IPS-20b (cell line): ENCODE data around the gene FRAS1.
"Not testable (repeated sequence)": the region's sequence is repeated elsewhere in the genome, so short reads cannot be mapped to it uniquely, and the experiment has no call there.

Source experiments
- H3K27ac ChIP-seq: one replicate; pipeline ENCODE4 v1.5.1; 2013; ENCODE audit warnings: low read length
- H3K27me3 ChIP-seq: 2 replicates; pipeline ENCODE4 v1.6.1; 2013; ENCODE audit warnings: mild to moderate bottlenecking, low read length, inconsistent platforms; ENCODE audit not compliant: insufficient read depth
- H3K36me3 ChIP-seq: 2 replicates; pipeline ENCODE4 v1.6.1; 2013; ENCODE audit warnings: low read depth, mild to moderate bottlenecking, inconsistent platforms, low read length, moderate library complexity; ENCODE audit not compliant: insufficient read depth
- H3K4me1 ChIP-seq: 2 replicates; pipeline ENCODE4 v1.6.1; 2013; ENCODE audit warnings: mild to moderate bottlenecking, control low read depth, inconsistent platforms, low read length, moderate library complexity; ENCODE audit not compliant: insufficient read depth
- H3K4me3 ChIP-seq: 2 replicates; pipeline ENCODE4 v1.5.1; 2013; ENCODE audit warnings: mild to moderate bottlenecking, low read length, inconsistent platforms
- H3K9ac ChIP-seq: 2 replicates; pipeline ENCODE4 v1.6.1; 2013; ENCODE audit warnings: low read depth, mild to moderate bottlenecking, inconsistent platforms, low read length, moderate library complexity
- H3K9me3 ChIP-seq: 2 replicates; pipeline ENCODE4 v1.6.1; 2013; ENCODE audit warnings: mild to moderate bottlenecking, low read depth, low read length, inconsistent platforms; ENCODE audit not compliant: insufficient read depth

Gene FRAS1

DNA sequence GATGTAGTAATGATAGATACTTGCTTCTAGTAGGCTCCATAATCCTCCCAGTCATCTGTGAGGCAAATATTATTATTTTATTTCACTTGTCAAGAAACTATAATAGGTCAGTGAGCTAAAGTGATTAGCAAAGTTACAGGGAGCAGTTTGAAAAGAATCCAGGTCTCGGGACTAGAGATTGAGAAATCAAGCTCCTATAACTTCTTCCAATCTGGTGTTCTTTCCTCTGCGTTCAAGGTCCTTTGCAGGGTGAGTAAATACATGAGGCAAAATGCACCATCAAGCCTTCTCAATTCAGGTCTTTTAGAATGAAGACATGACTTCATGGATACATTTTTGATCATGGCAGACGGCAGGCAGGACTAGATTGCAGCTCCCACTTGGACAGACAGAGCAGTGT is 150.4 kb downstream of the FRAS1 start:
- Histone ChIP-seq H3K27me3 (no peaks in the 10 kb centered on the region), H3K36me3 (no peaks in the 10 kb centered on the region), H3K4me1 (peaks cover 24% of the 10 kb centered on the region; the same call in 1 of the 2 replicates), H3K4me3 (no peak overlapping the region), H3K9ac (no peak overlapping the region), H3K27ac (no peak overlapping the region), H3K9me3 (no peaks in the 10 kb centered on the region)

DNA sequence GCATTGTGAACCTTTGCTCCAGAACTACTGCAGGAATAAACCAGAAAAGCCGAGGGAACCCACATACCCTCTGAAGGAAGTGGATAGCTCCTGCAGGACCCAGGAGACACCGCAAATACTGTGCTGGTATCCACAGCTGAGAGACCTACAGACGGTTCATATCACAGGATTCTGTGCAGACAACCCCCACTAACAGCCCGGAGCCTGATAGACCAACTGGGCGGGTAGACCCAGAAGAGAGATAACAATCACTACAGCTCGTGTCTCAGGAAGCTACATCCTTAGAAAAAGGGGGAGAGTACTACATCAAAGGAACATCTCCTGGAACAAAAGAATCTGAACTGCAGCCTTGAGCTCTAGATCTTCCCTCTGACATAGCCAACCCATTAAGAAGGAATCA is 150.8 kb downstream of the FRAS1 start:
- no peaks in the 10 kb centered on the region for H3K36me3 ChIP-seq
- H3K9me3 ChIP-seq = no peaks in the 10 kb centered on the region
- H3K4me1 ChIP-seq = peaks cover 24% of the 10 kb centered on the region; the same call in 1 of the 2 replicates
- no peak overlapping the region for H3K4me3 ChIP-seq
- no peak overlapping the region for H3K27ac ChIP-seq
- H3K9ac ChIP-seq = no peak overlapping the region
- no peaks in the 10 kb centered on the region for H3K27me3 ChIP-seq

DNA sequence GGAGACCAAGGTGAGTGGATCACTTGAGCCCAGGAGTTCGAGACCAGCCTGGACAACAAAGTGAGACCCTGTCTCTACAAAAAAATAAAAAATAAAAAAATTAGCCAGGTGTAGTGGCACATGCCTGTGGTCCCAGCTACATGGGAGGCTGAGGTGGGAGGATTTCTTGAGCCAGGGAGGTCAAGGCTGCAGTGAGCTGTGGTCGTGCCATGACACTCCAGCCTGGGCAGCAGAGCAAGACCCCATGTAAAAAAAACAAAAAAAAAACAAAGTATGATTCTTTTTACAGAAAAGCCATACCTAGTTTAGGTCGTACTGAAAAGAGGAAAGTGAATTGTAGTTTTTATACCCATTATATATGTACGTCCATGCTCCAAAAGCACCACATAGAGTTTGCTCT is 151.8 kb downstream of the FRAS1 start:
- H3K4me1 ChIP-seq = peaks cover 24% of the 10 kb centered on the region; the same call in 1 of the 2 replicates
- not testable (repeated sequence) for H3K36me3 ChIP-seq, H3K9me3 ChIP-seq, H3K27me3 ChIP-seq, H3K9ac ChIP-seq, H3K4me3 ChIP-seq, H3K27ac ChIP-seq

DNA sequence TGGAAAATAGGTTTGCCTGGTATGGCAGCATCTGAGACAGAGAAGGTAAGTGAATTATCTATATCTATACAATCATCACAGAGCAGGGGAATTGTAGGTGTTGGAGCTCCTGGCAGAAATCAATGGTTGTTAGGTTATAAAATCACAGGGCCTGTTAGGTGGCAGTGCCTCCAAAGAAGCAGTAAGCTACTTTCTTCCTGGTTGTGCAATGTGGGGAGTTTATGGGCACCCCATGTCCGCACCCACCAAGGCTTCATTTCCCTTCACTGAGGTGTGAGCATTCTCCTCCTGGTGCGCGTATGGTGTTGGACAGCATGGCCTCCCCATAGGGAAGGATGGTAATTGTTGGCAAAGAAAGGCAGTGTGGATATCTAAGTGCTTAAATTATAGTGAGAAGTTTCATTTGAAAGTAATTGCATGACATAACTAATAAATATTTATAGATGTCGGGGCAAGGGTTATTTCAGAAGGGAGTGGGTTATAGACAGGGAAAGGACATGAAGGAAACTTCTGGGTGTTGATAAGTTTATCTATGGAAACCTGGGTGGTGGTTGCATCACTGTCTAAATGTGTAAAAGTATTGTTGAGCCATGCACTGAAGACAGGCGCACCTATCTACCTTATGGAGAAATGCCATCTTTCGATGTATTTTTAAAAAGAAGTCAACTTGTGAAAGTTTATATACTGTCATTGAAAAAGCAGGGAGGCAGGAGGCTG is 153.7 kb downstream of the FRAS1 start:
- peaks cover 12% of the 10 kb centered on the region; the same call in 1 of the 2 replicates for H3K4me1 ChIP-seq
- H3K36me3 ChIP-seq = no peaks in the 10 kb centered on the region
- no peak overlapping the region for H3K4me3 ChIP-seq

DNA sequence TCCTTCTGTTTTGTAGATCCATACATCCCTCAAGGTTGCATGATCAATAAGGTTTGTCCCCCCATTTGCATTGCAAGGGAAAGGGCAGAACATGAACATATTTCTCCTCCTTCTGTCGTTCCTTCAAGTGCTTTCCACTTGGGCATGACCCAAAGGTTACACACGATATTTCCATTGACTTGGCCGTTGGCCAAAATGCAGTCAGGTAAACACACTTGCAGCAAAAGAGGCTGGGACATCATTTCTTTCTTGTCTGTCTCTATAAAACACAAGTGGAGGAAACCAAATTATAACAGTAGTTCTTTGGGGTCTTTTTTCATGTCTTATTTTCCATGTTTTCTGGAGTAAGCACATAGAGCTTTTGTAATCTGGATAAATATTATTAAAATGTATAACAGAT is 156.1 kb downstream of the FRAS1 start:
- peaks cover 5% of the 10 kb centered on the region; the same call in 1 of the 2 replicates for H3K4me1 ChIP-seq
- H3K36me3 ChIP-seq = no peaks in the 10 kb centered on the region

More for the DNA sequence above, 153.7 kb downstream of the FRAS1 start:
- H3K27ac ChIP-seq = no peak overlapping the region
- H3K9me3 ChIP-seq = no peaks in the 10 kb centered on the region
- no peak overlapping the region for H3K9ac ChIP-seq
- H3K27me3 ChIP-seq = no peaks in the 10 kb centered on the region

DNA sequence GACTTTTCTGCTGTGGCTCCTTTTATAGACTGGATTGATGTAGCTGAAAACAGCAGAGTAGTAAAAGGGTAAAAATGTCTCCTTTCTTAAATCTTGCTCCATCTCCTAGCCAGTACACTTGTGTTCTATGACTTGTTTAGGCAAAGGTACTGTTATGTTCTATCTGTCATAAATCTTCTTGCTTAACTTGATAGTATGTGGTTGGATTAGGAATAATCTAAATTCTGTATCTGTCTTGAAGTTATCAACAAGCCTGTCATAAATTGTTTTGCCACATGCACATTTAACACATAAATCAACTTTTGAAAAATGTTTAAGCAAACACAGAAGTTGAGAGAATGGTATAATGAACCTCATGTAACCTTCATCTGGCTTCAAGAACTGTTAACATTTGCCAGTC is 157.0 kb downstream of the FRAS1 start:
- H3K4me1 ChIP-seq = peaks cover 7% of the 10 kb centered on the region; the same call in 1 of the 2 replicates
- H3K36me3 ChIP-seq = no peaks in the 10 kb centered on the region
- no peaks in the 10 kb centered on the region for H3K9me3 ChIP-seq
- no peak overlapping the region for H3K9ac ChIP-seq
- H3K27ac ChIP-seq = no peak overlapping the region
- H3K4me3 ChIP-seq = no peak overlapping the region
- no peaks in the 10 kb centered on the region for H3K27me3 ChIP-seq

More for the DNA sequence above, 156.1 kb downstream of the FRAS1 start:
- Histone ChIP-seq H3K9ac (no peak overlapping the region), H3K27me3 (no peaks in the 10 kb centered on the region), H3K27ac (no peak overlapping the region), H3K4me3 (no peak overlapping the region), H3K9me3 (no peaks in the 10 kb centered on the region)

DNA sequence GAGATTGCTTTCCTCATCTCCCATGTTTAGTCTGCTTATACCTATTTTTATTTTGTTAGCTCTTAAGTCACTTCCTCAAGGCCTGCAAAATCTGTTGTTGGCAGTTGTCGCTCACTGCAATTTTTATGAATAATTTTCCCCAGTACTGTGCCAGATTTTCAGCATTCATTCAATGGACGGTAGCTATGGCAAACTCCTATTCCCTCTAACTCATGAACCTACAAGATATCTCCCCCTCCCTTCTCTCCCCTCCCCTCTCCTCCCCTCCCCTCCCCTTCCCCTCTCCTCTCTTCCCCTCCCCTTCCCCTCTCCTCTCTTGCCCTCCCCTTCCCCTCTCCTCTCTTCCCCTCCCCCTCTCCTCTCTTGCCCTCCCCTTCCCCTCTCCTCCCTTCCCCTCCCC is 160.4 kb downstream of the FRAS1 start:
- Histone ChIP-seq H3K9ac (no peak overlapping the region), H3K36me3 (no peaks in the 10 kb centered on the region), H3K4me3 (no peak overlapping the region)

DNA sequence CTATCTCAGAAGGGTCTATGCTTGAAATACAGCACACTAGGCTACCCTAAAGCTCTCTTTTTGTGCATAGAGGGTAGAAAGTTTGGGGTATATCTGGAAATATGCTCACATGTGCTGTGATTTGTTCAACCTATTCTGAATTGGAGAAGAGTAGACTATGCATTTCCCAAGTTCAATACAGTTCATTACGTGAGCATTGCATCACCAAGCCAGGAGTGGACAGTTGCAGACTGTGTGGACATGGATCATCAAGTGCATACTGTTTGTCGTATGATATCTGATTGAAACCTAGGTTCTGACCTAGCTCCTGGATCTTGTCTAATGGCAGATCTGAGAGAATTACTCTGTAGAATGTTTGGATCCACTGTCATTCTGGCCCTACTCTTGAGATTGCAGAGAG is 161.1 kb downstream of the FRAS1 start:
- no peak overlapping the region for H3K9ac ChIP-seq
- peaks cover 28% of the 10 kb centered on the region for H3K4me1 ChIP-seq
- H3K27ac ChIP-seq = no peak overlapping the region
- H3K4me3 ChIP-seq = no peak overlapping the region
- H3K9me3 ChIP-seq = no peaks in the 10 kb centered on the region
- H3K36me3 ChIP-seq = no peaks in the 10 kb centered on the region
- H3K27me3 ChIP-seq = no peaks in the 10 kb centered on the region

More for the DNA sequence above, 160.4 kb downstream of the FRAS1 start:
- Histone ChIP-seq H3K4me1 (peaks cover 21% of the 10 kb centered on the region), H3K27me3 (no peaks in the 10 kb centered on the region), H3K27ac (no peak overlapping the region), H3K9me3 (no peaks in the 10 kb centered on the region)

DNA sequence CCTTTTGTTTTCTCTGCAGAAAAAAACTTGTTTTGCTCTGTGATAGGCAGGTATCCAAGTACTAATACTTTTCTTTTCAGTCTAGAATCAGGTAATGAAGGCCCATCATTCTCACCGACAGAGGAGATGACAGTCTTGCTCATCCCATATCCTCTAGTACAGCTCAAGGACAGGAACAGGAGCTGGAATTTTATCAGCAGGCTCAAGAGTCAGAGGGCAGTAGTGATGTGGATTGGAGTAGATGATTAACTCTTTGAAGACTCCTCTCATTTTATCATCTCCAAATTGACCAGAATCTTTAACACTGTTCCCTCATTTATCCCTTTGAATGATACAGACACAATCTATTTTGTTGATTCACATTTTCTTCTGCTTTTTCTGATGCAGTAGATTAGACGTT is 162.7 kb downstream of the FRAS1 start:
- Histone ChIP-seq H3K4me1 (peaks cover 30% of the 10 kb centered on the region), H3K4me3 (no peak overlapping the region), H3K9me3 (no peaks in the 10 kb centered on the region), H3K36me3 (no peaks in the 10 kb centered on the region), H3K9ac (no peak overlapping the region), H3K27me3 (no peaks in the 10 kb centered on the region), H3K27ac (no peak overlapping the region)

DNA sequence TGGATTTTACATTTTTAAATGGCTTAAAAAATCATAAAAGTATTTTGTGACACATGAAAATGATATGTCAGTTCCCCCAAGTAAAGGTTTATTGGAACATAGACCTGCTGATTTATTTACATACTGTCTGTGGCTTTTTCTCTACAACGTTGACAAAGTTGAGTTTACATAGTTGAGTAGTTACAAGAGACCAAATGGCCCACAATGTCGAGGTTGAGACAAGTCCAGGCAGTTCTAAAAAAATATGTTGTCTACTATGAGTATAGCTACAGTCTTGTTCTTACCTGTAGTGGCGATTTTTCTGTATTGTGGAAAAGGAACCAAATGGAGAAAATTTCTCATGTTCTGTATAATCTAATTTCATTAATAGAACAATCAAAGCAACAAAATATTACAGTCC is 163.2 kb downstream of the FRAS1 start:
- H3K36me3 ChIP-seq = no peaks in the 10 kb centered on the region
- H3K4me1 ChIP-seq = peaks cover 30% of the 10 kb centered on the region
- no peak overlapping the region for H3K4me3 ChIP-seq
- no peak overlapping the region for H3K27ac ChIP-seq
- no peaks in the 10 kb centered on the region for H3K27me3 ChIP-seq
- H3K9me3 ChIP-seq = no peaks in the 10 kb centered on the region
- H3K9ac ChIP-seq = no peak overlapping the region

DNA sequence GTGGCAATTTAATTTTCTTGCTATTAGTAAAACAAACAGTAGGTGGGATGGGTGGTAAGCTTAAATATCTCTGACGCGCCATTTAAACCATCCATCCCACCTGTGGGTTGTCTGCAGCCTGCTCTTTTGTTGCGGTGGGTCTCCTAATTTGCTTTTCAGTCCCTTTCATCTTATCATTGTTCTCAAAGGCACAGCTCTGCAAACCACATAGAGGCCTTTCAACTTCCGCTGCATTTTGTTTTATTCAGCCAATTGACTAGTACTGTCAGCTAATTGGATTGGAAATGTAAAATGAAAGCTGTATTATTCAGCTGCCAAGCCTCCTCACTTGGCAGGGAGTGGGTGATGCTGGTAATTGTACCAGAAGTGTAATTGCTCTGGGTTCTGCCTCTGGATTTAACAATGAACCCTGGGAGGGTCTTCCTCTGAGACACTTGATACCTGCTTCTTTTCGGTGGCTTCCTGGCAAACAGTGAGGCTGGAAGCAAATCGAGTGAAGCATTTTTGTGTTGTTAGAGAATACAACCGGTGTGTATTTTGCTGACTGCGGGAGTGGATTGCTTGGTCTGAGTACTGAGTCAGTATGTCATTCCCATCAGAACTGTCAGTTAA is 165.6 kb downstream of the FRAS1 start:
- Histone ChIP-seq H3K4me3 (peak overlapping the region; percentile 36), H3K27ac (no peak overlapping the region), H3K36me3 (no peaks in the 10 kb centered on the region), H3K9me3 (no peaks in the 10 kb centered on the region), H3K4me1 (peaks cover 27% of the 10 kb centered on the region), H3K9ac (no peak overlapping the region; the same call in 1 of the 2 replicates), H3K27me3 (no peaks in the 10 kb centered on the region)

DNA sequence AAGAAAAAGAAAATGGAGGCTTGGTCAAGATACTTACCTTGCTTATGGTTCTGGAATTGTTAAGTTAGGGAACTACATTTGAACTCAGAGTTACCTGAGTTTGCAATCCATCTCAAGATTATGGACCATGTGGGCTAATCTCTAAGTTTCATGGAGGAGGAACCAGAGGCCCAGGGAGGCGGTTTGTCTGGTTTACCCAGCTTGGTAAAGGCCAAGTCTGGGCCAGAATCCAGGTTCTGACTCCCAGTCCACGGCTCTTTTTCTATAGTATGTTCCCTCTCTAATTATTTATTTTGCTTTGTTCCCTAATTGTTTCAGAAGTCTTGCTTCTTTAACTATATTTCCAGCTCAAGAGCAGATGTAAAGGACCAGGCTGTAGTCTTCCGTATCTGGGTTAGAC is 168.1 kb downstream of the FRAS1 start:
- Histone ChIP-seq H3K9me3 (no peaks in the 10 kb centered on the region), H3K36me3 (no peaks in the 10 kb centered on the region), H3K27ac (no peak overlapping the region), H3K9ac (no peak overlapping the region), H3K4me3 (no peak overlapping the region), H3K4me1 (peaks cover 45% of the 10 kb centered on the region), H3K27me3 (no peaks in the 10 kb centered on the region)
